HCT116 (cell line): ENCODE data around the gene RPF1.

ENCODE experiments used
- EZH2 ChIP-seq: fragments of 200-600 bp; sonication (generic); IDR thresholded peaks from 2 replicates; pipeline ENCODE4 v1.6.1; 2017; ENCODE audit warnings: antibody characterized with exemption, mixed run types
- FOSL1 ChIP-seq: IDR thresholded peaks from 2 replicates; pipeline ENCODE4 v1.6.1; 2012; ENCODE audit warnings: low read depth
- JUND ChIP-seq: IDR thresholded peaks from 2 replicates; pipeline ENCODE4 v1.6.1; 2012
- POLR2A ChIP-seq: IDR thresholded peaks from 2 replicates; pipeline ENCODE4 v1.7.0; 2011; ENCODE audit warnings: borderline replicate concordance; ENCODE audit not compliant: insufficient read depth, insufficient read length; ENCODE audit errors: extremely low read depth
- POLR2AphosphoS5 ChIP-seq: IDR thresholded peaks from 2 replicates; pipeline ENCODE4 v1.6.1; 2011; ENCODE audit warnings: mild to moderate bottlenecking, low read depth, low read length, moderate library complexity
- SP1 ChIP-seq: IDR thresholded peaks from 2 replicates; pipeline ENCODE4 v1.6.1; 2012; ENCODE audit warnings: low read depth
- TF ChIP-seq, protein P1 (sequence below): IDR thresholded peaks from 2 replicates; pipeline ENCODE4 v1.6.1; 2011; ENCODE audit warnings: mild to moderate bottlenecking, low read length, moderate library complexity; ENCODE audit not compliant: insufficient replicate concordance; ENCODE audit errors: extremely low read depth
- TF ChIP-seq, protein P2 (sequence below), 3 experiments: fragments of 200-600 bp in 1 of 3; sonication (generic) in 1 of 3; IDR thresholded peaks in 2 of 3; conservative IDR thresholded peaks in 1 of 3; 2 replicates each; pipeline ENCODE4 v1.5.1; 2012 to 2017; ENCODE audit warnings: low read depth in 2 of 3, low read length in 2 of 3, antibody characterized with exemption in 1 of 3, borderline replicate concordance in 1 of 3, control low read depth in 1 of 3, mild to moderate bottlenecking in 1 of 3, mixed read lengths in 1 of 3, mixed run types in 1 of 3, moderate library complexity in 1 of 3; ENCODE audit not compliant: insufficient read depth in 1 of 3
- TF ChIP-seq, protein P3 (sequence below): IDR thresholded peaks from 2 replicates; pipeline ENCODE4 v1.6.1; 2012

DNA sequence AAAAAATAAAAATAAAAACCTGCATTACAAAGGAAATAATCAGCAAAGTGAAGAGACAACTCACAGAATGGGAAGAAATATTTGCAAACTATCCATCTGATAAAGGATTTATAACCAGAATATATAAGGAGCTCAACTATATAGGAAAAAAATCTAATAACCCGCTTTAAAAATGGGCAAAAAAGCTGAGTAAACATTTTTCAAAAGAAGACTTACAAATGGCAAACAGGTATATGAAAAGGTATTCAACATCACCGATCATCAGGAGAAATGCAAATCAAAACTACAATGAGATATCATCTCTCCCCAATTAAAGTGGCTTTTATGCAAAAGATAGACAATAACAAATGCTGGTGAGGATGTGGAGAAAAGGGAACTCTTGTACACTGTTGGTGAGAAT, 31.1 kb downstream of the RPF1 start:
- TF ChIP-seq, protein P1, sequence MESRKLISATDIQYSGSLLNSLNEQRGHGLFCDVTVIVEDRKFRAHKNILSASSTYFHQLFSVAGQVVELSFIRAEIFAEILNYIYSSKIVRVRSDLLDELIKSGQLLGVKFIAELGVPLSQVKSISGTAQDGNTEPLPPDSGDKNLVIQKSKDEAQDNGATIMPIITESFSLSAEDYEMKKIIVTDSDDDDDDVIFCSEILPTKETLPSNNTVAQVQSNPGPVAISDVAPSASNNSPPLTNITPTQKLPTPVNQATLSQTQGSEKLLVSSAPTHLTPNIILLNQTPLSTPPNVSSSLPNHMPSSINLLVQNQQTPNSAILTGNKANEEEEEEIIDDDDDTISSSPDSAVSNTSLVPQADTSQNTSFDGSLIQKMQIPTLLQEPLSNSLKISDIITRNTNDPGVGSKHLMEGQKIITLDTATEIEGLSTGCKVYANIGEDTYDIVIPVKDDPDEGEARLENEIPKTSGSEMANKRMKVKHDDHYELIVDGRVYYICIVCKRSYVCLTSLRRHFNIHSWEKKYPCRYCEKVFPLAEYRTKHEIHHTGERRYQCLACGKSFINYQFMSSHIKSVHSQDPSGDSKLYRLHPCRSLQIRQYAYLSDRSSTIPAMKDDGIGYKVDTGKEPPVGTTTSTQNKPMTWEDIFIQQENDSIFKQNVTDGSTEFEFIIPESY = no peak
- TF ChIP-seq, protein P2, sequence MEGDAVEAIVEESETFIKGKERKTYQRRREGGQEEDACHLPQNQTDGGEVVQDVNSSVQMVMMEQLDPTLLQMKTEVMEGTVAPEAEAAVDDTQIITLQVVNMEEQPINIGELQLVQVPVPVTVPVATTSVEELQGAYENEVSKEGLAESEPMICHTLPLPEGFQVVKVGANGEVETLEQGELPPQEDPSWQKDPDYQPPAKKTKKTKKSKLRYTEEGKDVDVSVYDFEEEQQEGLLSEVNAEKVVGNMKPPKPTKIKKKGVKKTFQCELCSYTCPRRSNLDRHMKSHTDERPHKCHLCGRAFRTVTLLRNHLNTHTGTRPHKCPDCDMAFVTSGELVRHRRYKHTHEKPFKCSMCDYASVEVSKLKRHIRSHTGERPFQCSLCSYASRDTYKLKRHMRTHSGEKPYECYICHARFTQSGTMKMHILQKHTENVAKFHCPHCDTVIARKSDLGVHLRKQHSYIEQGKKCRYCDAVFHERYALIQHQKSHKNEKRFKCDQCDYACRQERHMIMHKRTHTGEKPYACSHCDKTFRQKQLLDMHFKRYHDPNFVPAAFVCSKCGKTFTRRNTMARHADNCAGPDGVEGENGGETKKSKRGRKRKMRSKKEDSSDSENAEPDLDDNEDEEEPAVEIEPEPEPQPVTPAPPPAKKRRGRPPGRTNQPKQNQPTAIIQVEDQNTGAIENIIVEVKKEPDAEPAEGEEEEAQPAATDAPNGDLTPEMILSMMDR (IDR thresholded peaks at IDR 0.05 in 2 of 3, conservative IDR thresholded peaks at IDR 0.05 in 1 of 3; ENCODE audit: borderline replicate concordance in 1 of 3, insufficient read depth in 1 of 3, low read depth in 2 of 3, low read length in 2 of 3) = no peak
- TF ChIP-seq JUND (no peak), POLR2AphosphoS5 (no peak), SP1 (no peak), EZH2 (no peak), FOSL1 (no peak), POLR2A (no peak)
- TF ChIP-seq, protein P3, sequence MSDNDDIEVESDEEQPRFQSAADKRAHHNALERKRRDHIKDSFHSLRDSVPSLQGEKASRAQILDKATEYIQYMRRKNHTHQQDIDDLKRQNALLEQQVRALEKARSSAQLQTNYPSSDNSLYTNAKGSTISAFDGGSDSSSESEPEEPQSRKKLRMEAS = no peak
